Activated T-cell treated with anti-CD3 and anti-CD28 coated beads for 4 hours (primary cell): ENCODE results near the gene FBXW2.

ENCODE experiments used
- DNase-seq: peaks from one replicate; pipeline ENCODE4 v3.0.0-alpha.2; 2020

Gene FBXW2

DNA sequence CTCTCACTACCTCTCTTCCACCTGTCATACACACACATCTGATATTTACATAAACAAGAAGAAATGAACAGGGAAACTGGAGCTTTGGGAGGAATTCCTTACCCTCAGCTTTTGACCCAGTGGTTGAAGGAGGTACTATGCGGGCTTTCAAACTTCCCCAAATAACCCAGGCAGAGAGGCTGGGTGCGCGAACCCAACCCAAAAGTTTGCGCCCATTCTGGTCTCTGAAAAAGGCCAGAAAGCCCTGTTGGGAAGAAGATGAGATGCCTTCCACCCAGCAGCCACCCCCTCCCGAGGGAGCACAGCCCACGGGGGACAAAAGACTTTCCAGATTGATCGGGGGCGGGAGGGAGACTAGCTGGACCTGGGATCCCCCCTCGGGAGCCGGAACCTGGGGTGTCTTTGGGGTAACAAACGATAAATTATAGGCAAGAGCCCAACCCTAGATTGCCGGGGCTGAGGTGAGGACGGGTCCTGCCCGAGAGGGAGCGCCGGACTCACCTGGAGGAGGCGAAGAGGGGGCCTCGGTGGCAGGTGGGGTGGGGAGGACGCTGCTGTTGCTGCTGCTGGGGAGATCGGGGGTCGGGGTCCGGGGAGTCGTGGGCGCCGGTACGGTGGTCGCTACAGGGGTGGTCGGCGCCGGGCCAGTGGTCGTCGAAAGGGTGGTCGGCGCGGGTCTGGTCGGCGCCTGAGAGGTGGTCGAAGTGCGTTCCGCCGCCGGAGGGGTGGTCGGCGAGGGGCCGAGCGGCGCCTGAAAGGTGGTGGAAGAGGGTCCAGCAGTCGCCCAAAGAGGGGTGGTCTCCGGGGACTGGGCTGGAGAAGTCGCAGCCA lies 79.7 kb downstream of the FBXW2 start:
- no peak for DNase-seq

- DNase-seq: no peak
These were observed 80.6 kb downstream of the FBXW2 start for GRCh38 chr9:120712539-120713031.

- no peak for DNase-seq
These were observed 81.2 kb downstream of the FBXW2 start for GRCh38 chr9:120711841-120712538.

- DNase-seq: no peak
These were observed 81.9 kb downstream of the FBXW2 start for GRCh38 chr9:120711354-120711753.

DNA sequence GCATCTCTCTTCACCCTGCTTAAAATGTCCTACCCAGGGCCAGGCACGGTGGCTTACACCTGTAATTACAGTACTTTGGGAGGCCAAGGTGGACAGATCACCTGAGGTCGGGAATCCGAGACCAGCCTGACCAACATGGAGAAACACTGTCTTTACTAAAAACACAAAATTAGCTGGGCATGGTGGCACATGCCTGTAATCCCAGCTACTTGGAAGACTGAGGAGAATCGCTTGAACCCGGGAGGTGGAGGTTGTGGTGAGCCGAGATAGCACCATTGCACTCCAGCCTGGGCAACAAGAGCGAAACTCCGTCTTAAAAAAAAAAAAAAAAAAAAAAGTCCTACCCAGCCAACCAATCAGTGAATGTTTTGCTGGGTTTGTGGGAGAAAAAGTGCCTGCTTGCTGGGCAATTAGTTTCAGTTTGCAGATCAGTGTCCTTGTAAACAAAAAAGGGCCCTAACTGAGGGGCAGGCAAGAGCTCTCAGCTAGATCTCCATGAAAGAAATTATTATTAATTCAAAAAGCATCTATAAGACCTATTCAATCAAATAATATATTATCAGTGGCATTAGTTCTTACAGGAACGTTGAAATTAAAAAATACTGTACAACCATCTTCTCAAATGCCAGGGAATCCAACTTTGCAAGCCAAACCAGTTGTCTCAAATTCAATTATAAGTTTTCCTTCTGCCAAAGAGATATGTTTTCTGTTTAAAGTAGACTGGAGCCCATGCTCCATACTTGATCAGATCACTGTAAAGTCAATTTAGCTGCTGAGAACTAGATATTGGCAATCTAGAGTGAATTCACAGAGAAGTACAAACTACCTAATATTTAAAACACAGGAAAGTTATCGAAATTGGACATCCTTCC lies 82.9 kb downstream of the FBXW2 start:
- no peak for DNase-seq

DNA sequence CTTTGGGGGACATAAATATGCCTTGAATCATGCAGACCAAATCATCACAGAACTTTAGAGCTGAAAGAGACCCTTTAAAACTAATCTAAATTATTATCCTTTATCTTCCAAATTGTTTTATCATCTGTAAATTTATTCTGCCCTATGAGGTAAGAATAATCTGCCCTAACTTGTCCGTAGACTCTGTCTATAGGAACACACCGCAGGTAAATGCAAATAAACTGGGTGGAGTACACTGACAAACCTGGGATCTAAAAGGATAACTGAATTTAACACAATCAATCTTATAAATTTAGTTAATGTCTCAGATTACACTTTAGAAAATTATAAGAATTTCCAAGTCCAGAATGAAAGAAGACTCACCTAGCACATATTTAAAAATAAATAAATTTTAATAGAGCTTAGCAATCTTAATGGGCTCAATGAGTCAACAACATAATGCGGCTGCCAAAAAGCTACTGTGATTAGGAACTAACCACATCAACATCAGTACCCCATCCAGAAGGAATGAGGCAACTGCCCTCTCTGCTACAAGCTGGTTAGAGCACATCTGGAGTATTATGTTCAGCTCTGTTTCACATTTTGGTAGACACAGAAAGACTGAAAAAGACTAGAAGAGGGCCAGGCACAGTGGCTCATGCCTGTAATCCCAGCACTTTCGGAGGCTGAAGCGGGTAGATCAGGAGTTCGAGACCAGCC lies 84.5 kb downstream of the FBXW2 start:
- DNase-seq: no peak

- no peak for DNase-seq
These were observed 86.0 kb downstream of the FBXW2 start for GRCh38 chr9:120707170-120707569.
